ENCODE results near the gene RNF224.

RNF224 gene

DNA sequence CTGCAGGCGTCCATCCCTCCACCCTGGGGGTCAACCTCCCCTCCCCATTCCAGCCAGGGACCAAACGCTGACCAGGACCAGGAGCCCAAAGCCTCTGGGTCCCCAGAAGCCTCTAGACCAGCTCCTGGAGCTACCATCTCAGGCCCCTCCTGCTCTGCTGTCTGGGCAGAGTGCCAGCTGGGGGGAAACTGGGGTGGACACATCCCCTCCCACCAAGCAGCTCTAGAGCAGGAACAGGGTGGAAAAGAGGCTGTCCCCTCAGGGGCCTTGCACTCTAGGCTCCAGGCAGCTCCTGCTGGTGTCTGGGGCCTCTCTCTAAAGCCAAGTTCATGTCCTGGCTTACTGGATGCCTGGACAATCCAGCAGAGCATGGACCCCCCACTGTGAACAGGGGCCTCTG is 34.4 kb upstream of the RNF224 start:
- no peak for DNase-seq

DNA sequence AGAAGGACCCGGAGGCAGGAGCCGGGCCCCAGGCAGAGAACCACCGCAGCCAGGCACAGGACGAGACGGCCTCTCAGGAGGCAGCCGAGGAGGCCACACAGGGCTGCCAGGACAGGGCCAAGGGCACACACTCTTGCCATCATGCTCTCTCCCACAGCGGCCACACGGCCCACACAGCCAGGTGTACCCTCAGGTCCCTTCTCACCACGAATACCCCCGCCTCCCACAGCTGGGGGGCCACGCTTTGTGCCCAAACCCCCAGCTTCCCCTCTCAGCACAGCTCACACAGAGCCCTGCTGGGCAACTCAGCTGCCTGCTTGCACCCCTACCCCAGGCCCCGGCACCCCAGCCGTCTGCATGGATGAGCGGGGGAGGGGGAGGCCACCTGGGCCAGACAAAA is 33.5 kb upstream of the RNF224 start:
- DNase-seq = no peak

DNA sequence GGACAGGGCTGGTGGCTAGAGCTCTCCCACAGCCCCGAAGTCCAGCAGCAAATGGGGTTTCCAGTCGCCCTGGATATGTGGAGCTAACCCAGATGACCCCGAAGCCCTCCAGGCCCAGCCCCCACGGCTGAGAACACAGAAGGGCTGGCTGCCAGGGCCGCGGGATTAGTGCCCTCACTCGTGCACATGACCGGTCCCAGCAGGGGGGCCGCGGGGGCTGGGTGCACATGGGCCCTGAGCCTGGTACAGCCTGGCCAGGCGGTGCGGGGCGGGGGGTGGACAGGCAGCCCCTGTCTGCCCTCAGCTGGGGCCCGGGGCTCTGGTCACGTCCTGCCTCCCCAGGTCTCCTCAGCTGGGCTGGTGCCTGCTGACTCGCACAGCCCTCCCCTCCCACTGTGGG is 32.9 kb upstream of the RNF224 start:
- peak; percentile 86 to 93 for DNase-seq

DNA sequence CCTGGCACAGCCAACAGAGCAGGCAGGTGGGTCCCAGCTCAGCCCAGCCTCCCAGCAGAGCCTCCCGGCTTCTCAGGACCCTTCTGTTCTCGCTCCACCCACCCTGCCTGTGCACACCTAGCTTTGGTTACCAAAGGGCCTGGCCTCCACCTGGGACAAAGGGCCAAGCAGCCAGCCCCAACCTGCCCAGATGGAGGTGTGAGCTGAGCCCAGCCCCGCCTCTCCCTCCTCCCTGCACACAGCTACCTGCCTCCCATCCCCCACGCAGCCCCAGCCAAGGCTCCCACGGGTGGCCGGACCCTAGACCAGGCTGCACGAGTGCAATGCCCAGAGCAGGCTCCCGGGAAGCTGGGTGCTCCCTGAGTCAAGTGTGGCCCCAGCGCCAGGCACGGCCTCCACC is 32.4 kb upstream of the RNF224 start:
- DNase-seq = no peak

DNA sequence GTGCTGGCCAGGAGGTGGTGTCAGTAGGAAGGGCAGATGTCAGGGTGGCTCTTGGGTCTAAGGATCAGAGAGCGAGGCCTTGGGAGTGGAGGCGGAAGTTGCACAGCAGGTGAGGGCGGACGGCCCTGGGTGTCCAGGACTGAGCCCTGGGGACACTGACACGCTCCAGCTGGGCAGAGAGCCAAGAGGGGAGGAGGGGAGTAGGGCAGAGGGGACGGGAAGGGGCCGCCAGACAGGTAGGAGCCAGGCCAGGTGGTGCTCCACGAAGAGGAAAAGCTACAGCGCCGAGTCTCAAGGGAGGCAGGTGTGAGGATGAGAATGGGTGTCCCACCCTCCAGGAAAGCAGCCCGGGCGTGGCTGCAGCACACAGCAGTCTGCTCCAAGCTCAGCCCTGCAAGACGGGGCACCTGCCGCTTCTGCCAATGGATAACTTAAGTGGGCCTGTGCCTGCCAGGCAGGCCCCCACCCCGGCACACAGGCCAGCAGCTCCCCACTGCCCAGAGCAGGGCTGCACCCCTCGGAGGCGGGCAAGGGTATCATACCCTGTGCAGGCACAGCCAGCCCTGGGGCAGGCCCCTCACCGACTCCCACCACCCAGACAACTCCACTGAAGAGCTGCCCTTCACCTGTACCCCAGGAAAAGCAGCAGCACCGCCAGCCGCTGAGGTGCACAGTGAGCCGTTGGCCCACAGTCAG is 31.6 kb upstream of the RNF224 start:
- no peak for DNase-seq

DNA sequence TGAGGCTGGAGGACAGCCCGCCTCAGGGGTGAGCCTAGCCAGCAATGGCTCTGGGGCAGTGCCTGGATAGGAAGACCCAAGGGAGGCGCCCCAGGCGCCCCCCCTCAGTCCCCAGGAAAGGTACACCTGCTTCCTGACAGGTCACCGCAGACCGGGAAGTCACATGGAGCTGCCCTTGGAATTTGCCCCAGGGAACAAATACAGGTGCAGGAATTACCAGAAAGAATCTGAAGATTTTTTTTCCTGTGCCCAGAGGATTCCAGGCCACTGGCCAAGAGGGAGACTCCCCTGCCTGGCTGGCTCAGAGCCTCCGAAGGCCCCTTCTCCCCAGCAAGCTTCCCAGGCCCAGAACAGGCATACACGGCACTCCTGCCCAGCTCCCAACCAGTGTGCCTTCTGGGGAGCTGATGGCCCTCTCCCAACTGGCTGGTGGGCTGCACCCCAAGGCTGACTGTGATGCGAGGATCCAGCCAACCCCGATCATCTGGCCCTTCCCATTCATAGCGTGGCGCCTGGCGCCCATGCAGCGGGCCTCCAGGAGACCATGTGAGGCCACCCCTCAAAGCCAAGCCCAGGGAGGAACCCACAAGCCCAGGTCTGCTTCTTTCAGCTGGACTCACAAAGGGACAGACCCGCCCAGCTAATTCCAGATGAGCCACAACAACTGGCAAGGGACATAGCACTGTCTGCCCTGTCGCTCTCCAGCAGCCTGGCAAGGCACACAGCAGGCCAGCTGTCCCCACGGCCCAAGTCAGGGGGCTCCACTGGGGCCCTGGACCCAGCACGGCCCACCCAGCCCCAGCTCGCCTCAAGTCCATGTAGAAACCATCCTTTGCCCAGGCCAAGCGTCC is 29.0 kb upstream of the RNF224 start:
- no peak for DNase-seq

DNA sequence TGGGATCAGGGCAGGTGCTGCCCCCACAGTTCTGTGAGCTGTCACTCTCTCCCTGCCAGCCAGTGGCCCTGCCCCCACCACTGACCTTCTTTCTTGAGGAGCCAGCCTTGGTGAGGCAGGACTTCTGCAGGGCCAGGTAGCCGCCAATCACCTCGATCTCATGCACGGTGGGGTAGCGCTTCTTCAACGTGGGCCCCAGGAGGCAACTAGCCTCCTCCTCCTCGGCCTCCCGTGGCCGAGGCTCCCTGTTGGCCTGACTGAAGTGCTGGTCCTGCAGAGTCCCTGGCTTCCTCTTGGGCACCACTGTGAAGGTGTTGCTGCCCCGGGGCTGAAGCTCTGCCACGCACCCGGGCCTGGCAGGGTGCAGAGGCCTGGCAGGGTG is 28.4 kb upstream of the RNF224 start:
- DNase-seq = no peak

DNA sequence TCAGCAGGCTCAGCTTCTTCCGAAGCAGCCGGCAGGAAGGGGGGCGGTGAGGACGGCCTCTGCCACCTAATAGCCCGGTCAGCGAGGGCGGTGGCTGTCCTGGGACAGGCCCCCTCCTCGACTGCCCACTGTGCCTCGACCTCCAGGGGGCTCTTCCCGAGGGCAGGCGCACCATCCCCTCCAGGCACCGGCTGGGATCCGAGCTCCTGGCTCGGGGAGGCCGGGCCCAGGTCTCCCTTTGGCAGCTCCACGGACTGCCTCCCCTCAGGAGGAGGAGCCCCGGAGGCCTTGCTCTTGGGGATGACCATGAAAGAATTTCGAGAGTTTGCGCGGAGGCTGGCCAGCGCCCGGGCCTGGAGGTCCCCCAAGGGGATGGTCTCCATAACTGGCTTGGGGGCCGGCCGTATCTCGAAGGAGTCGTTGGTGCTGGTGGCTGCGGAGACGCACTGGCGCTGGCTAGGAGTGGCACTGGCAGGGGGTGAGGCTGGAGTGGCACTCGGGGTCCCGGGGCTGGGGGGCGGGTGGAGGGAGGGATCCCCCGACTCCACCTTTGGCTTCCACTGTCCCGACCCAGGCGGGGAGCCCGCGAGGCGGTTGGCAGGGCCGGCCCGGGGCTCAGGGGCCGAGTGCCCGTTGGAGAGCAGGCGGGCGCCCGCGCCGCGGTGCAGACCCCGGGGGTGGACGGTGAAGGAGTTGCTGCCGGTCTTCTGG is 27.7 kb upstream of the RNF224 start:
- DNase-seq = no peak

DNA sequence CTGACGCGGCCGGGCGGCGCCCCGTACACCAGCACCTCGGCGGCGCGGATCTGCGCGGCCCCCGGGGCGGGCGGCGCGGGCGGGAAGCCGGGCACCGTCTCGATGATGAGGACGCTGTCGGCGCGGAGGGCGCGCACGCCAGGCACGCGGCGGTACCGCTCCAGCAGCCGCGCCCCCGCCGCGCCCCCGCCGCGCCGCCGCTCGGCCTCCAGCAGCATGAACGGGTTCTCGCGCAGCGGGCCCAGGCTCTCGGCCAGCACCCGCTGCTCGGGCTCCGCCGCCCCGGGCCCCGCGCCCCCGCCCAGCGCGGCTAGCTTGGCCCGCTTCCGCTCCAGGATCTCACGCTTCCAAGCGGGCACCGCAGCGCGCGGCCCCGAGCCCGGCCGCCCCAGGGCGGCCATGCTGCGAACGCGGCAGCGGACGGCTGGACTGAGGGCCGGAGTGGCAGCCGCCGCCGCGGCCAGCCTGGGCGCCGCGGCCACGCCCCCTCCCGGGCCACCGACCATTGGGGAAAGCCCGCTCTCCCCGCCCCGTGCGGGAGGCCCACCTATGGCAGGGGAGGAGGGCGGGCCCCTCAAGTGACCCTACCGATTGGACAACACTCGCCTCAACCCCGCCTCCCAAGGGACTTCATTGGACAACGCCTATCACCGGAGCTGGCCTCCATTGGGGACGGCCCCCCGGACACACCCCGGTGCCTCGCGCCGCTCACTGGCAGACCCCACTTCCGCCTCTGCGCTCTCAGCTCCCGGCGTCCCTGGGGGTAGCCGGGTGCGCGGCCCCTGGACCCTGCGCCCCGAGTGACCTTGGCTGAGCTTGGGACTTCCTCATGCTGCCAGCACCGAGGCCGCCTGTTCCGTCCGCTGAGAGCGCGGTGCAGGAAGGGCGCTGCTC is 26.7 kb upstream of the RNF224 start, which contains the start of gene TPRN:
TSS of gene TPRN (minus strand) at position 431 of the 894 bp plus-strand sequence. CDS start at position 401, 30 bp downstream.
- DNase-seq = peak; percentile 98 to 99

DNA sequence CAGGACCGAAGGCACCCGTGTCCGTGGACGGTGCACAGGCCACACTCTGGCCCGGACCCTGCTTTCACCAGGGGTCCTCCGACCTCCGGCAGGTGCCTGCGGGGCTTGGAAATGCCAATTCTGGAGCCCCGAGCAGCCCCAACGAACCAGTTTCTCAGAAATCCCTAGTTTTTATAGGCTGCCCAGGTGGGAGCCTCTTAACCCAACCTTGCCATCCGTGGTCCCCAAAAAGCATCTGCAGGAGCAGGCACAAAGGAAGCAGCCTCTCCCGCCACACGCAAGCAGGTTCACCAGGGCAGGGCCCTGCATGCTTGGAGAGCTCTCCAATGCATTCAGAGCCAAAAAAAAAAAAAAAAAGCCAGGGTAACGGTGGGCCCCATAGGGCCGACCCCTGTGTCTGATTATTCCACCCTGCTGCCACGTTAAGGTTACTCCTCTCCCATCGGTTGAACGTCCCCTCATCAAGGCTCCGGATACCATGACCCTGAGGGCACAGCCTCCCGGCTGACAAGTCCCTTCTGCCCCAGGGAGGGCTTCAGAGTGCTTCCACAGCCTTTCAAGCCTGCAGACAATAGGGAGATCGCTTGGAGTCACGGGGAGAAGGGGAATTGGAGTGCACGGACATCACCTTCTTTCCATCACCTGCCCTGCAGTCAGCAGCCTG is 26.0 kb upstream of the RNF224 start:
- DNase-seq = no peak

DNA sequence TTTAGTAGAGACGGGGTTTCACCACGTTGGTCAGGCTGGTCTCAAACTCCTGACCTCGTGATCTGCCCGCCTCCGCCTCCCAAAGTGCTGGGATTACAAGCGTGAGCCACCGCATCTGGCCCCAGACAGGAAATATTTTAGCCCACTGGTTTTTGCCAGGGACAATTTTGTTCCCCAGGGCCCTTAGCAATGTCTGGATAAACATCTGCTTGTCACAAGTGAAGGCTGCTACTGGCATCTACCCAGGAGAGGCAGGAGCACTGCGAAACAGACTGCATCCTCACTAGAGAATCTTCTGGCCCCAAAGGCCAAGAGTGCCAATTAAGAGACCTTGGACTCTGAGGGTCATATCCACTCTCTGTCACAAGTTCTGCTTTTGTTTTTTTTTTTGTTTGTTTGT is 24.3 kb upstream of the RNF224 start:
- DNase-seq = no peak

DNA sequence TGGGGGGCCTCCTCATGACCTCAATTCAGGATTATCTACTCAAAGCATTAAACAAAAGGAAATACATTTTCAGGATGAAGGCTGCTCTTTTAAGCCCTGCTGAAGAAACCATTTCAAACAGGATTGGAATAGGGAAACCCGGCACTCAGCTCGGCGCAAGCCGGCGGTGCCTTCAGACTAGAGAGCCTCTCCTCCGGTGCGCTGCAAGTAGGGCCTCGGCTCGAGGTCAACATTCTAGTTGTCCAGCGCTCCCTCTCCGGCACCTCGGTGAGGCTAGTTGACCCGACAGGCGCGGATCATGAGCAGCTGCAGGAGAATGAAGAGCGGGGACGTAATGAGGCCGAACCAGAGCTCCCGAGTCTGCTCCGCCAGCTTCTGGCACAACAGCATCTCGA is 22.6 kb upstream of the RNF224 start:
- DNase-seq = no peak

DNA sequence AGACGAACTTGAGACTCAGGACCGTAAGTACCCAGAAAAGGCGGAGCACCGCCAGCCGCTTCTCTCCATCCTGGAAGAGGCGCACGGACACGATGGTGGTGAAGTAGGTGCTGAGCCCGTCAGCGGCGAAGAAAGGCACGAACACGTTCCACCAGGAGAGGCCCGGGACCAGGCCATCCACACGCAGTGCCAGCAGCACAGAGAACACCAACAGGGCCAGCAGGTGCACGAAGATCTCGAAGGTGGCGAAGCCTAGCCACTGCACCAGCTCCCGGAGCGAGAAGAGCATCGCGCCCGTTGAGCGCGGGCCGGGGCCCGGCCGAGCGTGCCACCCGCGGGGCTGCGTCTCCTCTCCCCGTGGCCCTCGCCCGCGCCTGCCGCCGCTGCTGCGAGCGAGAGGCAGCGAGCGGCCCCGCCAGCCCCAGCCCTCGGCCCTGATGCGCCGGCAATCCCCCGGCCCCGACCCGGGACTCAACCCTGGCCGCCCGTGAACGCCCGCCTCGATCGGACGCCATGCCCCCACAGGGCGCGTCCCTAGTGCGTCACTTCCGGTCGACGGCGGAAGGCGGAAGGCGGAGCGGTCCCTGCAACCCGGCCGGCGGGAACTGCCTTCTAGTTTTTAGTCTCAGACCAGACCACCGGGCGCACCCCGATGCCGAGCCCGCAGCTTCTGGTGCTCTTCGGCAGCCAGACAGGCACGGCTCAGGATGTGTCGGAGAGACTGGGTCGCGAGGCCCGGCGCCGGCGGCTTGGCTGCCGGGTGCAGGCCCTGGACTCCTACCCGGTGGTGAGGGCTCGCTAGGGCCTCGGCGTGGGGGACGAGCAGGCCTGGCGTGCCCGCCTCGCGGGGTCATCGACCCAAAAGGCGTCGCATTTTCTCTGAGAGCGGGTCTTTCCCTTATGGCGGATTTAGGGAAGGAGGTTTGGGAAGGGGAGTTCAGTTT is 21.9 kb upstream of the RNF224 start, which contains the start of the genes NDOR1 and TMEM203:
TSS of gene NDOR1 (plus strand) at position 575 of the 944 bp plus-strand sequence. CDS start at position 653, 78 bp downstream.
TSS of gene TMEM203 (minus strand) at position 523 of the 944 bp plus-strand sequence. CDS start at position 289, 234 bp downstream.
- DNase-seq = peak; percentile 73 to 90

DNA sequence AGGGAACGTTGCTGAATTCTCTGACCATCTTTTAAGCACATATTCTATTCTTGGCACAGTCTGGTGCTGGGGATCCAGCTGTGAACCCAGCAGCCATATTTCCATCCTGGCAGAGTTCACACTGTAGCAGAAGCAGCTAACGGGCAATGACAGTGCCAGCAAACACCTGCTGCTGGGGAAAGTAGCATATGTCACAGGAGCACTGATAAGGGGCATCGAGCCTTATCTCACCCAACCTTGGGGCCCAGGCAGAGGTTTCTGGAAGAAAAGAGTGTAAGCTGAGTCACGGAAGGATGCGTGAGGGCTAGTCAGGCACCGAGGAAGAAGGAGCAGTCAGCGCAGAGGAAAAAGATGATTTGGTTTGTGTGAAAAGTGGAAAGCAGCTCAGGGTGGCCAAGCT is 20.7 kb upstream of the RNF224 start:
- DNase-seq = no peak

DNA sequence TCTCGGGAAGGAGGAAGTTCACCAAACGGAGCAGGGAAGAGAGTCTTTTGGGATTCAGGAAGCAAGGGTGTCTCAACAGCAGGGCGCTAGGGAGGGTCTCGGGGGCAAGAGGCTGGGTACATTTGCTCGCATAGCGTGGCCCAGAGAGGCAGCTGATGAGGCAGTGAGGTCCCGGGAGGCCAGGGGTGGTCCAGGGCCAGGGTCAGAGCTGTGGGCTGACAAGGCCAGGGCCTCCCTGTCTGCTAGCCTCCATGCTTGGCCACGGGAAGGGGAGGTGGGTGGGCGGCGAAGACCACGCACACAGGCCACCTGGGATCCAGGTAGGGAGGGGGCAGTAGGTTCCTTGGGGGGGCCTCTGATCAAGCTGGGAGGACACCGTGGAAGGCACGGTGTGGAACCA is 15.8 kb upstream of the RNF224 start:
- DNase-seq = no peak

DNA sequence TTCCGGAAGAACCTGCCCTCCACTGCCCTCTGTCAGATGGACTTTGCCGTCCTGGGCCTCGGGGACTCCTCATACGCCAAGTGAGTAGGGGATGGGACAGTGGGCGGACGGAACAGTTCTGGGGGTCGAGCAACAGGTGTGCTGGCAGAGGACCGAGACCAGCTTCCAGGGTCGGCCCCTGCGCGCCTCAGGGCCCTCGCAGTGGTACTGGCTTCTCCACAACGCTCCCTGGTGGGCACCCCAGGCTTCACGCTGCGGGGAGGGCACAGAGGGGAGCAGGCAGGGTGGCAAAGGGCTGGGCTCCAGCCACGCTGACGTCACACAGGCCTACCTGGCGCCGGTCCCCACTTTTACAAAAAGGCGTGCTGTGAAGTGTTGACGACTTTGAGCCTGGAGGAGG is 14.8 kb upstream of the RNF224 start:
- DNase-seq = no peak

DNA sequence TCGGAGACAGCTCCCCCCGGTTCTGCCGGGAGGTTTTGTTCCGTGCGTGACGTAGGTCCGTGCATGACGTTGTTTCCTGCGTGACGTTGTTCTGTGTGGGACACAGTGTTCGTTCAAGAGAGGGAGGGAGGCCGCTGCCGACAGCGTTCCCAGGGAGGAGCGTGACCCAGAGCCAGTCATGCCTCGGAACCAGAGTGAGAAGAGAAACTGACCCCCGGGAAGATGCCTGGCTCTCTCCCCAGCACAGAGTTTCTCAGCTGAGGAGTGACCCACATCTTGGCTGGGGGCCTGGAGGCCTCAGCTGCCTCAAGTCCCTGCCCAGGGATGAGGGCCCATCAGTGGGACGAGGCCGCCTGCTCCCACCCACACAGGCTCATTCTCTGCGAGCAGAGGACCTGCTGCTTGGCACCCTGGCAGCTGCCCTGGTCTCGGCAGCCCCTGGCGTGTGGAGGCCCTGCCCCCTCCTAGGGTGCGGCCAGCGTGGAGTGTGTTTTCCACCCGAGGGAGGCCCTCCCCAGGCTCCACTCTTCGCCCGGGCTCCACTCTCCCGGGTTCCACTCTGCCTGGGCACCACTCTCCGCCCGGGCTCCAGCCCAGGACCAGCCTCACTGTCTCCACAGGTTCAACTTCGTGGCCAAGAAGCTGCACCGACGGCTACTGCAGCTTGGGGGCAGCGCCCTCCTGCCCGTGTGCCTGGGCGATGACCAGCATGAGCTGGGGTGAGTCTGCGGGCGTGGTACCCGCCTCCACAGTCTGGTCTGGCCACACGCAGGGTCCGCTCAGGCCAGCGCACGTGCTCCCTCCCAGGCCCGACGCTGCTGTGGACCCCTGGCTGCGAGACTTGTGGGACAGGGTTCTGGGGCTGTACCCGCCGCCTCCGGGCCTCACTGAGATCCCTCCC is 13.9 kb upstream of the RNF224 start:
- DNase-seq = no peak

DNA sequence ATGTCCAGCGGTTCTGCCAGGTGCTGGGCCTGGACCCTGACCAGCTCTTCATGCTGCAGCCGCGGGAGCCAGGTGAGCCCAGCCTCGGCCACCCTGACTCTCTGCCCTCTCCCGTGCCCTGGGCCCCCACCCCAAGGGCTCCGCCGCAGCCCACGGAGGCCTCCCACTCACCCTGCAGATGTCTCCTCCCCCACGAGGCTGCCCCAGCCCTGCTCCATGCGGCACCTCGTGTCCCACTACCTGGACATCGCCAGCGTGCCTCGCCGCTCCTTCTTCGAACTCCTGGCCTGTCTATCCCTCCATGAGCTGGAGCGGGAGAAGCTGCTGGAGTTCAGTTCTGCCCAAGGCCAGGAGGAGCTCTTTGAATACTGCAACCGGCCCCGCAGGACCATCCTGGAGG is 12.7 kb upstream of the RNF224 start:
- DNase-seq = no peak

DNA sequence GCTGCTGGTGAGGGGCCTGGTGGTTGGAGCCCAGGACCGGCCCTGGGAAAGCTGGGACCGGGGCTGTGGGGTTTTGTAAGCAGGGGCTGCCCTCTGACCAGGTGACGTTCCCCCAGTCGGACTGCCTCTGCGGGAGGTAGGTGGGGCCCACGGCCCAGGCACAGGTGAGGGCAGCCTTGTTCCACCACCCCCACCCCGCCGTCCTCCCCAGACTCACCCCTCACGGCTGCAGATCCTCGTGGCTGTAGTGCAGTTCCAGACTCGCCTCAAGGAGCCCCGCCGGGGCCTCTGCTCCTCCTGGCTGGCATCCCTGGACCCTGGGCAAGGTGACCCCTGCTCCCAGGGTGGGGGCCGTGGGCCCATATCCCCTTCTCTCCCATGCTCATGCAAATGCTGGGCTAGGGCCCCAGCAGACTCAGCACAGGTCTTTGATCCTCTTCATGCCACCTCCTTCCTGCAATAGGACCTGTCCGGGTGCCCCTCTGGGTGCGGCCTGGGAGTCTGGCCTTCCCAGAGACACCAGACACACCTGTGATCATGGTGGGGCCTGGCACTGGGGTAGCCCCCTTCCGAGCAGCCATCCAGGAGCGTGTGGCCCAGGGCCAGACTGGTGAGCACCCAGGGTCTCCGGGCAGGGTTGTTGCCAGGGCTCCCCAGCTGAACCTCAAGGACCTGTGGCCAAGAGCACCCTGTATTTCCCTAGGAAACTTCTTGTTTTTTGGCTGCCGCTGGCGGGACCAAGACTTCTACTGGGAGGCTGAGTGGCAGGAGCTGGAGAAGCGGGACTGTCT is 11.9 kb upstream of the RNF224 start:
- no peak for DNase-seq
